Common myeloid progenitor, CD34-positive (primary cell): ENCODE data around the gene KLLN.

Experiments used
- CTCF ChIA-PET: fragments of 350-600 bp; sonication (Branson Sonifier 250); formaldehyde crosslinking; loops from one replicate; lab custom pipeline; 2021; ENCODE audit warnings: antibody characterized with exemption; lab: Charles Lee
- POLR2A ChIA-PET: fragments of 350-600 bp; sonication (Branson Sonifier 250); formaldehyde crosslinking; loops from one replicate; lab custom pipeline; 2021; ENCODE audit warnings: antibody characterized with exemption; lab: Charles Lee
- DNase-seq, 3 donors: peaks; one replicate each; pipeline versions ENCODE4 v3.0.0 to v3.0.0-alpha.2; 2013
- H3K27ac ChIP-seq, 2 experiments: 1 replicate in 1 of 2; 2 replicates in 1 of 2; pipeline ENCODE4 v1.7.0; 2013; ENCODE audit warnings: inconsistent platforms in 2 of 2, low read length in 2 of 2, mild to moderate bottlenecking in 2 of 2, low read depth in 1 of 2, moderate library complexity in 1 of 2; ENCODE audit not compliant: severe bottlenecking in 2 of 2, insufficient read depth in 1 of 2, poor library complexity in 1 of 2
- H3K27me3 ChIP-seq, 5 experiments: replicated peaks in 2 of 5; 1 replicate in 3 of 5; 2 replicates in 2 of 5; pipeline versions ENCODE4 v1.6.1 to v1.7.0; 2013; ENCODE audit warnings: low read length in 4 of 5, mild to moderate bottlenecking in 2 of 5, moderate library complexity in 2 of 5, inconsistent platforms in 1 of 5; ENCODE audit not compliant: insufficient read depth in 5 of 5, control insufficient read depth in 4 of 5
- H3K36me3 ChIP-seq, 4 experiments: 1 replicate in 2 of 4; 2 replicates in 2 of 4; pipeline versions ENCODE4 v1.6.1 to v1.7.0; 2013; ENCODE audit warnings: low read length in 3 of 4, control low read depth in 1 of 4, mild to moderate bottlenecking in 1 of 4; ENCODE audit not compliant: control insufficient read depth in 4 of 4, insufficient read depth in 4 of 4
- H3K4me1 ChIP-seq, 4 experiments: 1 replicate in 3 of 4; 2 replicates in 1 of 4; pipeline versions ENCODE4 v1.6.1 to v1.7.1; 2013; ENCODE audit warnings: low read length in 3 of 4, mild to moderate bottlenecking in 3 of 4, control low read depth in 1 of 4, inconsistent platforms in 1 of 4, moderate library complexity in 1 of 4; ENCODE audit not compliant: control insufficient read depth in 4 of 4, insufficient read depth in 4 of 4; ENCODE audit errors: control extremely low read depth in 1 of 4
- H3K4me3 ChIP-seq, 7 experiments: 1 replicate in 4 of 7; 2 replicates in 3 of 7; pipeline versions ENCODE4 v1.5.1 to v1.7.0; 2013; ENCODE audit warnings: mild to moderate bottlenecking in 7 of 7, low read length in 6 of 7, moderate library complexity in 6 of 7, inconsistent platforms in 2 of 7, low read depth in 2 of 7, control low read depth in 1 of 7; ENCODE audit not compliant: insufficient read depth in 4 of 7, control insufficient read depth in 1 of 7; ENCODE audit errors: extremely low read depth in 1 of 7
- H3K9me3 ChIP-seq, 5 experiments: 1 replicate in 4 of 5; 2 replicates in 1 of 5; pipeline versions ENCODE4 v1.6.1 to v1.7.1; 2013; ENCODE audit warnings: low read length in 4 of 5, mild to moderate bottlenecking in 2 of 5, inconsistent platforms in 1 of 5, low read depth in 1 of 5, moderate library complexity in 1 of 5; ENCODE audit not compliant: control insufficient read depth in 4 of 5, insufficient read depth in 2 of 5; ENCODE audit errors: control extremely low read depth in 1 of 5
- WGBS: methylation state at CpG from one replicate; pipeline ENCODE4 v1.1.5; 2013; ENCODE audit not compliant: insufficient coverage; 5-methylcytosine and 5-hydroxymethylcytosine counted together

Gene KLLN

DNA sequence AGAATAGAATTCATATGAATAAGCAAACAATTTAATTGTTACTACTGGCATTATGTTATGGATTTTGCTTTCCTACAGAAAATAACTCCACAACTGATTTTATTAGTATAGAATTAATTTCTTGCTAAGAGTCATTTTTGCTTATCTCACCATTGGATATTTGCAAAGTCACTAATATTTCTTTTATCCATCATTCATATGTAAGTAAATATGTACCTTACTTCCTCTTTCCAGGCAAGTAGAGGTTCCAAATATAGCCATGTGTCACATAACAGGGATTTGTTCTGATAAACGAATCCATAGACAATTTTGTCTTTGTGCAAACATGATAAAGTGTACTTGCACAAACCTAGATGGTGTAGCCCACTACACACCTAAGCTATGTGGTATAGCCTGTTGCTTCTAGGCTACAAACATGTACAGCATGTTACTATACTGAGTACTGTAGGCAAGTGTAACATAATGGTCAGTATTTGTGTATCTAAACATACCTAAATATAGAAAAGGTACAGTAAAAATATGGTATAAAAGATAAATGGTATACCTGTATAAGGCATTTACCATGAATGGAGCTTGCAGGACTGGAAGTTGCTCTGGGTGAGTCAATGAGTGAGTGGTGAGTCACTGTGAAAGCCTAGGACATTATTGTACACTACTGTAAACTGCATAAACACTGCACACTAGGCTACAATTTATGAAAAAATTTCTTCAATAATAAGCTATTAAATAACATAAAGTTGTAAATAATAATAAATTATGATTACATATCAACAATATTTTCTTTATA is 18.3 kb downstream of the KLLN start:
- CTCF ChIA-PET, result interaction anchor here (0.8 to 2.0 kb wide), 3 partner anchors 14 to 545 kb away, joined by 3 to 7 read pairs (median 3); no protein-coding TSS in a partner anchor

DNA sequence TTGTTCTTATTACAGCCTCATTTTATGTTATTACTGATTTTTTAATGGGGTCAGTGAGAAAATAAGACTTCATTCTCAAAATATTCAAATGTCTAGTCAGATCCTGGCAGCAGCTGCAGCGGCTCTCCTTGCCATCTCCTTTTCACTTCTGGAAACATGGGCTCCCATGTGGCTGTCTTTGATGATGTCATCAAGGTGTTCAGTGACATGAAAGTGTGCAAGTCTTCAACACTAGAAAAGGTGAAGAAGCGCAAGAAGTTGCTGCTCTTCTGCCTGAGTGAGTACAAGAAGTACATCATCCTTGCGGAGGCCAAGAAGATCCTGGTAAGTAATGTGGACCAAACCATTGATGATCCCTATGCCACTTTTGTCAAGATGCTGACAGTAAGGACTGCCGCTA is 19.6 kb downstream of the KLLN start:
- Histone ChIP-seq H3K4me3 (no peak overlapping the region), H3K27me3 (no peaks in the 10 kb centered on the region), H3K36me3 (no peaks in the 10 kb centered on the region), H3K9me3 (no peaks in the 10 kb centered on the region), H3K4me1 (peaks cover 0 to 14% (median 0%) of the 10 kb centered on the region in 4 experiments), H3K27ac (no peak overlapping the region)
- CTCF ChIA-PET, result no interaction called here
- 100% methylated on average over 3 of the region's 4 CpGs for WGBS
- POLR2A ChIA-PET, result no interaction called here
- DNase-seq, result no peak

More for the DNA sequence above, 18.3 kb downstream of the KLLN start:
- H3K4me1 ChIP-seq, result peaks cover 0 to 14% (median 0%) of the 10 kb centered on the region in 4 experiments
- no peaks in the 10 kb centered on the region for H3K36me3 ChIP-seq
- POLR2A ChIA-PET, result interaction anchor here (0.6 kb wide), 1 partner anchor 18 kb away, joined by 5 read pairs; no protein-coding TSS in a partner anchor
- H3K27me3 ChIP-seq, result no peaks in the 10 kb centered on the region
- no peak overlapping the region for H3K4me3 ChIP-seq
- H3K27ac ChIP-seq, result no peak overlapping the region
- H3K9me3 ChIP-seq, result no peaks in the 10 kb centered on the region
- DNase-seq, result peak in 2 of 3 donors; percentile 33 to 50
- no CpG with 5 or more reads among the region's 1 CpG for WGBS

DNA sequence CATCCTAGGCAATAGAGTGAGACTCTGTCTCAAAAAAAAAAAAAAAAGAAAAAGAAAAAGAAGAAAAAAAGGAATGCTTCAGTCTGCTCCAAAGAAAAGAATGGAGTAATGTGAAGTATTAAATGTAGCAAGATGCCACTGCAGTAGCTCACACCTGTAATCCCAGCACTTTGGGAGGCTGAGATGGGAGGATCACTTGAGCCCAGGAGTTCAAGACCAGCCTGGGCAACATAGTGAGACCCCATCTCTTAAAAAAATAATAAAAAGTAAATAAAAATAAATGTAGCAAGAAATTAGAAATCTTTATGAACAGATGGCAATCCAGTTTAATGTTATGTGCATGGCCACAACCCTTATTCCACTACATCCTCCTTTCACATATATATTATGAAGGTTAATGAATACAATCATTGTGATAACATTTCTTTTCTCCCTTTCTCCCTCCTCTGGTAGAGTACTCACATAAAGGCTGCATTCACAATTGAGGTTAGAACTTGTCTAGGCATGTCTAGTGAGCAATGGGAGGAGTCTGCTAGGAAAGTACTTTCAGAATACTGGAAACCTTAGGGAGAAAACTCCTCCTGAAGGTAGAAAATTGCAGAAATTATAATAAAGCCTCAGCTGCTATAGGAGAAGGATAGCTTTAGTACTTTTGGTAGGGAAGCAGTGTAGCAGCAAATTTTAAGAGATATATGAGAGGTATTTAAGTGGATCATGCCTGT is 20.4 kb downstream of the KLLN start:
- CTCF ChIA-PET, result interaction anchor here (1.0 to 1.4 kb wide), 2 partner anchors 9 to 10 kb away, joined by 3 read pairs; no protein-coding TSS in a partner anchor

DNA sequence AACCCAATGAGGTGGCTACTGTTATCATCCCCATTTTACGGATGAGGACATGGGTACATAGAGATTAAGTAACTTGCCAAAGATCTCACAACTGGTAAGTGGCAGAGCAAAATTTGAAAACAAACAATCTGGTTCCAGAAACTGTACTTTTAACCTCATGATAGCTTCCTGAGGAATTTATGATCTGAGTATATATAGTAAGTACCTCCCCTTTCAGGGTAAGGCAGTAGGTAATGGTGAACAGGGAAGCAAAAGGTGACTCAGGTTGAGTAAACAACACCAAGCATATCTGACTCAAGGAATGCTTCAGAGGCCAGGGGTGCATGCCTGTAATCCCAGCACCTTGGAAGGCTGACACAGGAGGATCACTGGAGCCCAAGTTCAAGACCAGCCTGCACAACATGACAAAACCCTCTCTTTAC is 21.1 kb downstream of the KLLN start:
- Histone ChIP-seq H3K27me3 (no peaks in the 10 kb centered on the region), H3K27ac (no peak overlapping the region), H3K4me3 (no peak overlapping the region), H3K9me3 (no peaks in the 10 kb centered on the region), H3K36me3 (no peaks in the 10 kb centered on the region), H3K4me1 (peaks cover 0 to 21% (median 1%) of the 10 kb centered on the region in 4 experiments)
- CTCF ChIA-PET, result interaction anchor here (1.0 to 1.5 kb wide), 3 partner anchors 8 to 10 kb away, joined by 3 read pairs; no protein-coding TSS in a partner anchor
- 100% methylated on average over 1 of the region's 1 CpG for WGBS
- POLR2A ChIA-PET, result no interaction called here
- no peak for DNase-seq

More for the DNA sequence above, 20.4 kb downstream of the KLLN start:
- Histone ChIP-seq H3K36me3 (no peaks in the 10 kb centered on the region), H3K27ac (no peak overlapping the region), H3K27me3 (no peaks in the 10 kb centered on the region), H3K4me3 (no peak overlapping the region), H3K4me1 (peaks cover 0 to 15% (median 0%) of the 10 kb centered on the region in 4 experiments), H3K9me3 (no peaks in the 10 kb centered on the region)
- no peak for DNase-seq
- POLR2A ChIA-PET, result no interaction called here

DNA sequence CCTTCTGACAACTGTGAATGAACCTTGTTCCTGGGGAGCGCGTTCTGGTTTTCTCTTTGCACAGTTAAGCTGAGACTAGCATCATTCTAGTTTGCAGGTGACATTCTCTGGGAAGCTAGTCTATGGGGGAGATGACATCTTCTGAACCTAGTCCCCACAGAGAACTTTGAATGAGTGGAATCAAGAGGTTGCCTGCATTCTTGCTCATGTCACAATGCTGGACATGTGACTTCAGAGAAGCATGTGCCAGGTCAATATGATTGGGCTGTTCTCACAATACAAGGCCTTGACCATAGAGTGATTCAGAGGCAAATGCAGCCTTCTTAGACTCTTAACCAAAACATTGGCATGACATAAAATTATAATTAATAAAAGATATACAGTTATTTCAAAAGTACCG is 22.1 kb downstream of the KLLN start:
- ChIA-PET CTCF (interaction anchor here (0.7 to 1.5 kb wide), 4 partner anchors 9 to 716 kb away, joined by 3 read pairs; no protein-coding TSS in a partner anchor), POLR2A (no interaction called here)
- H3K4me3 ChIP-seq, result no peak overlapping the region
- peaks cover 0 to 21% (median 1%) of the 10 kb centered on the region in 4 experiments for H3K4me1 ChIP-seq
- H3K27ac ChIP-seq, result no peak overlapping the region
- no peak for DNase-seq
- no peaks in the 10 kb centered on the region for H3K27me3 ChIP-seq
- WGBS, result no CpG with 5 or more reads among the region's 3 CpGs
- H3K9me3 ChIP-seq, result no peaks in the 10 kb centered on the region
- no peaks in the 10 kb centered on the region for H3K36me3 ChIP-seq

DNA sequence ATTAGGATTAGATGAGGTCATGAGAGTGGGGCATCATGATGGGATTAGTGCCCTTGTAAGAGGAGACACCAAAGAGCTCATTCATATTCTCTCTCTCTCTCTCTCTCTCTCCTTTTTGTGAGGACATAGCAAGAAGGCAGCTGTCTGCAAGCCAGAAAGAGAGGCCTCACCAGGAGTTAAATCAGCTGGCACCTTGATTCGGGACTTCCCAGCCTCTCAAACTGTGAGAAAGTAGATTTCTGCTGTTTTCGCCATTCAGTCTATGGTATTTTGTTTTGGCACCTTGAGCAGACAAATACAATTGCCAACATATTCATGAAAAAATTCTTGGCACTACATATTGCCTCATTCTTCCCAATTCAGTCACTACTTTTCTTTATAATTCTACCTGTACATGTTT is 24.7 kb downstream of the KLLN start:
- ChIA-PET POLR2A (no interaction called here), CTCF (interaction anchor here (0.8 to 1.7 kb wide), 5 partner anchors 11 to 480 kb away, joined by 3 to 6 read pairs (median 5); no protein-coding TSS in a partner anchor)

More for the DNA sequence above, 24.7 kb downstream of the KLLN start:
- H3K4me1 ChIP-seq, result peaks cover 0 to 10% (median 1%) of the 10 kb centered on the region in 4 experiments
- H3K27me3 ChIP-seq, result no peaks in the 10 kb centered on the region
- no CpG with 5 or more reads among the region's 2 CpGs for WGBS
- H3K9me3 ChIP-seq, result no peaks in the 10 kb centered on the region
- no peak overlapping the region for H3K4me3 ChIP-seq
- H3K27ac ChIP-seq, result no peak overlapping the region
- H3K36me3 ChIP-seq, result no peaks in the 10 kb centered on the region
- no peak for DNase-seq
